D341Med (cell line): ENCODE data around the gene WDR35.
A peak's percentile ranks its signal among the peaks of the same experiment; 100 is the strongest.

Source experiments
- DNase-seq: peaks from one replicate; pipeline ENCODE4 v3.0.0; 2012; ENCODE audit warnings: low spot score

Gene WDR35

DNA sequence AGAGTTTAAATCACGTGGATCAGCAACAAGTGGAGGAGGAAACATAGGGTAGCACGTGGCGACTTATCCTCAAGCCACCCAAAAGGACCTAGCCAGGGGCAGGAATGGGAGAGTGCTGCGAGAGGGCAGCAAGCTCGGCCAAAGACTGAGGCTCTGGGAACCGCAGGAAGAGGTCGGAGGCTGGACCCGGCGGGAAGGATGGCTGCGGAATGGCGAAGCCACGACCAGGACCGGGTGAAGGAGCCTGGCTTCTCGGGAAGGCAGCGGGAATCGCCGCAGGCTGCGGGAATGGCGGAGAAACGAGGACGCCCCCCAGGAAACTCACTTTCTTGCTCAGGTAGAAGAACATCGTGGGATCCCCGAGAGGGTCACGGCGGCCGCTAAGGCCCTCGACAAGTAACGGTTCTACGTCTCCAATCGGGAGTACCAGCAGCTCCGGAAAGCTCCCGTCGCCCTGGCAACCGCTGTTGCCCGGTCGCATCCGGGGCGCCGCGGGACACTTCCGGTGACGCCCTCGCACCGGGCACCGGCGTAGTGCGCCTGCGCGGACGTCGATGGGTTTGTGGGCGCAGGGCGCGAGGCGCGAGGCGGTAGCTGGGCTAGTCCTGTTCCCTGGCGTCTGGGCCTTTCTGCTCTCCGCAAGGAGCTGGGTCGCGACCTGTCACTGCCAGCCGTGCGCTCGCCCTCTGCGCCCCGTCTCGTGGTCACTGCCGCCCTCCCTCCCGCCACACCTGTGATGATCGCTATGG, at the start of gene WDR35:
WDR35 (minus strand) TSS at position 439 of the 749 bp plus-strand sequence; CDS start at position 349, 90 bp downstream.
- peak; percentile 99 for DNase-seq

DNA sequence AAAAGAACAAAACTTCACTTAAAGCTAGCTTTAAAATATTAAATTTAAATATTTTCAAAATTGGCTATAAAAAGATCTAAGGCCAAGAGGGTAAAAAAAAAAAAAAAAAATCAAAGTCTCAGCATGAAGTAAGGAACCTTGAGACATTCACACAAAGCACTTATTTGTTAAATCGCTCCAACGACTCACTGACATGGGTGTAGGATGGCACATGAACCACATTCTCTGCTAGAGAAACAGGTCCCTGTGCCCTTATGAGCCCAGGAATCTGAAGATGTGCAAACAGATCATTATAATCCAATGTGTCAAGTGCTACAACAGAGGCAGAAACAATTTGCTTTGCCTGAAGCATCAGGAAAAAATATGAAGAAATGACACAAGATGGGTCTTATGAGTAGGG, 47.8 kb upstream of the WDR35 start:
- no peak for DNase-seq

- no peak for DNase-seq
These were observed 46.2 kb upstream of the WDR35 start for GRCh38 chr2:20035955-20036666.

DNA sequence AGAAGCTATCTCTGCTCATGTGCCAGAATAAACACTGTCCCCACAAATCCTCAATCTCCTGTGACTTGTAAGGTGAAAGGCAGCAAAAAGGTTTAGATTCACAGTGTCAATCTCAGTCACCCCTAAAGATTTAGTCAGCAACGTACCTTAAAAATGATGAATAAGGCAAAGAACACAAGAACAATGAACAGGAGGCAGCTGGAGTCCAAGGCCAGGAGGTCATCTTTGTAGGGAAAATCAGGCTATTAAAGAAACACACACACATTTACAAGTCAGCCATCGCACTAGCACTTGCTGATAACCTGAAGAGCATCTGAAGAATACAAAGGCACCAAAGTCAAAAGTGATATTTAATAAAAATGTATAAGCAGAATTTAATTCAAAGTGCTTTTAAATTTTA, 44.9 kb upstream of the WDR35 start:
- no peak for DNase-seq

GRCh38 chr2:20034218-20034617, 44.3 kb upstream of the WDR35 start:
- DNase-seq: no peak

DNA sequence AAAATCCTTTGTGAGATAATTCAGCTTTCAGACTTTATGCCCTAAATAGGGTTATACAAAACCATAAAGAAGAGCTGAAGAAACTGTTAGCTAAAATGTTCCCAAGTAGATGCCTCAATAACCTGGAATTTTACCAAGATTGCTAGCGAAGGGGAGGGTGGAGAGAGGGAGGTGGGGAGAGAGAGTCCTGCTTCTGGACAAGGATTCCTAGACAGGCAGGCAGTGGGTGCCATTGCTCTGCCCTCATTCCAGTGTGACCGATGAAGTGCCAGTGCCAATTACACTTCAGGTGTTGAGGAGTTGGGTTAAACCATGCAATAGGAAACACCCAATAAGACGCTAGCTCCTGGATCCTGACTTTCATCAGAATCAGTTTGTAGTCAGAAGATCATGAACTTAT, 43.4 kb upstream of the WDR35 start:
- no peak for DNase-seq

- no peak for DNase-seq
These were observed 40.3 kb upstream of the WDR35 start for GRCh38 chr2:20030224-20030623.

DNA sequence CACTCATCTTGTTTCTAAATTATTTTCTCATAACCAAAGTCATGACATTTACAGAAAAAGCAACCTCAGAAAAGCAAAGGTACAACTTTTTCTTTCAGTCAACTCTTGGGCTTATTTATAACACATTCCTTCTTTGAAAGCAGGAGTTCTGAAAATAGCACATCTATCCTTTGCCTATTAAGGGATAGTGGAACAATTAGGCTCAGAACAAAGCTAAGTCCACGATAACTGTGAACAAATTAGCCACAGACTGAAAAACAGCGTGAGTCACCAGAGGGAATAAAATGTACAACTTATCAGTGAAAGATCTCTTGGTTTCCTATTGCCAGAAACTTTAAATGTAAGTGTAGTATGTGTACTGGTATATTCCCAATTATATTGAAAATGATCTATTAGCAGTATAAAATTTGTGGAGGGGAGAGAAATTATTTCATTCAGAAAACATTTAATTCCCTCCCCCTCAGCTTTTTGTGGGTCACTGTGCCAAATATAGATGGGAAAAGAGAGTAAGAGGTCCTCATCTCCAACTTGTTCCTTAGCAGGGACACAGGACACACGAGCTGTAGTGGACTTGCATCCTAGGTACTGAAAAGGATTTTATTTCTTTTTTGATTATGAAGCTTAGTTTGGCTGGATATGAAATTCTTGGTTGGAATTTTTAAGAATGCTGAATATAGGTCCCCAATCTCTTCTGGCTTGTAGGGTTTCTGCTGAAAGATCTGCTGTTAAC, 38.0 kb upstream of the WDR35 start:
- no peak for DNase-seq

GRCh38 chr2:20027260-20027677, 37.4 kb upstream of the WDR35 start:
- DNase-seq: no peak

GRCh38 chr2:20025065-20025786, 35.3 kb upstream of the WDR35 start:
- no peak for DNase-seq

GRCh38 chr2:20023688-20024087, 33.8 kb upstream of the WDR35 start:
- DNase-seq: no peak

- no peak for DNase-seq
These were observed 31.6 kb upstream of the WDR35 start for GRCh38 chr2:20021405-20022009.

- DNase-seq: no peak
These were observed 29.8 kb upstream of the WDR35 start for GRCh38 chr2:20019747-20020146.

GRCh38 chr2:20018601-20019152, 28.8 kb upstream of the WDR35 start:
- DNase-seq: no peak

DNA sequence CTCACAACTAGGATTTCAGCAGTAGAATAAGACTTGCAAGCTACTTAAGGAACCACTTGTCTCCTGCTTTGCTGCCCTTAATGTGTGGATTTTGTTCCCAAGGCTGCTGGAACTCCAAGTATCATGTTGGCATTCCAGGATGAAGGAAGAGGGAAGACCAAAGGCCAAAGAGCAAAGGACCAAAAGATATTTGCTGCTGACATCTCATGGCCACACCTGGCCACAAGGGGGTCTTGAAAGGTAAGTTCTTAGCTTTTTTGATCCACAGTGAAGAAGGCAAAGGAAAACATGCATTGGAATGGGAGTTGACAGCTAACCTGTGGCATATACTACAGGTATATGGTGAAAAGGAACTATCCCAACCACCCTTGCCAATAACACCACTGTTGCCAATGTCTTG, 26.4 kb upstream of the WDR35 start:
- no peak for DNase-seq

DNA sequence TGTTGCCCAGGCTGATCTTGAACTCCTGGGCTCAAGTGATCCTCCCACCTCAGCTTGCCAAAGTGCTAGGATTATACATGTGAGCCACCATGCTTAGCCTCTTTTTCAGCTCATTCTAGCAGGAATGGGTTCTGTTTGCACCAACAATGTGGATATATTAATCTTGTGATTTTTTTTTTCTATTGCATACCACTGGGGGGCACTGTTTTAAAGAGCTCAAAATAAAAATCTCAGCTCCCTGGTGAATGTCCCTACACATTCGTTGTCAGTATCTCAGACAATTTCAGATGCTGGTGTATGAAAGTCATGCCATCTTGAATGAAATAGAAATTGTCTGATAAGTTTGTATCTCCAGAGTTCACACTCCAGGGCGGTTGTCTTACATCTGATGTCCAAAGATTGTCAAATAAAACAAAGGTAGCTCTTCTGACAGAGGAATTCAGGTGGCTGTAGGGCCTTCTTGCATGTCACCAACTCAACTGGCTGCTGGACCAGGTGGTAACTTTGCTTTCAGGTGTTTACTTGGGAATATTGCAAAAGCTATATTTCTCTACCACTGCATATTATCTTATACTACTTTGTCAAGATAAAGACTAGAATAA, 25.7 kb upstream of the WDR35 start:
- peak; percentile 58 for DNase-seq

- DNase-seq: no peak
These were observed 23.4 kb upstream of the WDR35 start for GRCh38 chr2:20013126-20013849.

GRCh38 chr2:20012282-20013125, 22.6 kb upstream of the WDR35 start, which contains the start of gene MATN3:
Gene MATN3, minus strand, starts transcription at chr2:20012668. Its CDS starts 37 bp downstream, at chr2:20012631.
- DNase-seq: peak; percentile 59

GRCh38 chr2:20012032-20012281, 22.1 kb upstream of the WDR35 start:
- no peak for DNase-seq
